Putamen (tissue), 1 donor: ENCODE measurements around the gene FICD.

Experiments
- DNase-seq: peaks from one replicate; pipeline ENCODE4 v3.0.0-alpha.2; 2016; ENCODE audit warnings: low spot score

The FICD gene

DNA sequence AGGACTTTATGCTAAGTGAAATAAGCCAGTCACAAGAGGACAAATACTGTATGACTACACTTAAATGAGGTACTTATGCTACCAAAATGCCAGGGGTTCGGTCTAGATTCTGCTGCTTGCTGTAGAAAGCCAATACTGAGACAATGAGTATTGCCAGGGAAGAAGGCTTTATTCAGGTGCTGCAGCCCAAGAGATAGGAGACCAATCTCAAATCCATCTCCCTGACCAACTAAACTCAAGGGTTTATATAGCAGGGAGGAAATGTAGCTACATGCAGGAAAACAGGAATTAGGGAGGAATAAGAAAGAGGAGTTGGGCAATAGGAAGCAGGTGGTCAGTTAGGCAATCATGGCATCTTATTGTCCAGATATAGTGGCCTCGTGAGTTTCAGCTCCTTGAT is 12.2 kb upstream of the FICD start:
- no peak for DNase-seq

DNA sequence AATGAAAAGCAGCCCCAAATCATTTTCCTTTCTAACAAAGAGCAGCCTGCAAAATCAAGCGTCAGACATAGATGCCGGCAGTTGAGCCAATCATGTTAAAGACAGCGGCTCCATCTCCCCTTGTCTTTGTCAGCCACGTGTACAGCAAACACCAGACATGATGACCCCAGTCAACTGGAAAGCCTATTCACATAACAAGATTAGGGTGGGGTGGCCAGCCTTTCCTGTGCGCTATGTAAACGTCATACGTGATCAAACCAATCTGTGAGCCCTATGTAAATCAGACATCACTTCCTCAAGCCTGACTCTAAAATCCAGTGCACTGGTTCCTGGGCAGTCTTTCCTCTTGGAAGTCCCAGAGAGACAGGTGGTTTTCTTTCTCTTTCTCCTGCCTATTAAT is 9.9 kb upstream of the FICD start:
- DNase-seq, result no peak

DNA sequence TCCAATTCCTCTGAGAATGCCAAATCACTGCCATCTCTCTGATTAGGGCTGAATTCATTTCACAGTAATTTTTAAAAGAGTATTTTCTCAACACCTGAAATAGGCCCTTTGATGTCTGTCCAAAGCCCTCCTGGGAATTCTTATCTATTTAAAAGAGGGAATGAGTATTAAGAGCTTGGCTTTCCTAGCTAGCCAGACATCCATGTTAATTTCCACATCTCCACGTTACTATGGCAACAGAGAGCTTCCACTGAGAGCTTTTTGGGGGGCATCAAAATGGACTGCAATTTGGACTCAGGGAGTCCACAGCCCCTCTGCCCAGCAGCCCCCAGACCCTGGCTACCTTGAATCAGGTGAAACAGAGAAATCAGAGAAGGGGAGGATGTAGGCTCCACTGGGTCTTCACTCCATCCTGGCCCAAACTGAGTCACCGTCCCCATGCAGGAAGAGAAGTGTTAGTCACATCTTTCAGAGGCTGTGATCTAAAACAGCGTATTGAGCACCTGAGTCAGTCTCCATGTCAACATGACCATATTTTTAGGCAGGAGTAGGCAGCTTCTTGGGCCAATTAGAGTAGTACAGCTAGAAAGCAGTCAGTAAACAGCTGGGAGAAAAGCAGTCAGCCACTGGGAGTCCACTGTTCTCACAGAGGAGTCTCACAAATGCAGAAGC is 7.0 kb upstream of the FICD start:
- no peak for DNase-seq

DNA sequence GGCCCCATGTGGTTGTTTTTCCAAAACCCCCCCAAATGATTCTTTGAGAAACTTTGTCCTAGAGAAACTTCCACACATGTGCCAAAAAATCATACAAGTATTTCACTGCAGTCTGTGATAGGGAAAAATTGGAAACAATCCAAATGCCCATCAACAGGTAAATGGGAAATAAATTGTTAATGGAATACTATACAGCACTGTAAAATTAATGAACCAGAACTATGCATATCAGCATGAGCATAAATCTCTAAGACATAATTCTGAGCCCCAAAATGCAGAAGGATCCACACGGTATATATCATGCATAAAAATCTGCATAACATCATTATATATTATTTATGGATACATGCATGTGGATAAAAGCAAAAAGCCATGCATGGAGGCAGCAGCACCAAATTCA is 5.3 kb upstream of the FICD start:
- no peak for DNase-seq

DNA sequence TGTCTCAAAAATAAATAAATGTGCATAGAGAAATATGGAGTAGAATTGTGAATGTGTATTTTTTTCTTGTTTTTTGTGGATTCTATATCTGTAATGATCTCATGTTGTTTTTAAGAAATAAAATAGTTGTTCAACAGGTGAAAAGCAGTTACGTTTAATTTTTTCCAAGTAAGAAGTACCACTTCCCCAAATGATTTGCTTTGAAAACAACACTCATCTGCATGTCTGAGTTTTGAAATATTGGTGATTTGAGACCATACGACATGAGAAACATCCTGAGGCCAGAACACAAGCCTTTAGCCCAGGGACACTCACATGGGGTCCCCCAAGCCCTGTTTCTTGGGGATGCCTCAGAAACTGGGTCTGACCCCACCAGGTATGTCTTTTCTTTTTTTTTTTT is 4.2 kb upstream of the FICD start:
- DNase-seq, result no peak

- peak; percentile 77 for DNase-seq
Measured at GRCh38 chr12:108511633-108512540, 3.2 kb upstream of the FICD start.

GRCh38 chr12:108514468-108514972 is 557 bp upstream of the FICD start:
- no peak for DNase-seq

- no peak for DNase-seq
Measured at GRCh38 chr12:108515916-108516315, 839 bp downstream of the FICD start.

- no peak for DNase-seq
Measured at GRCh38 chr12:108516511-108517275, 1.6 kb downstream of the FICD start.

- no peak for DNase-seq
Measured at GRCh38 chr12:108517288-108518100, 2.4 kb downstream of the FICD start.

- no peak for DNase-seq
Measured at GRCh38 chr12:108518101-108518715, 3.1 kb downstream of the FICD start.

DNA sequence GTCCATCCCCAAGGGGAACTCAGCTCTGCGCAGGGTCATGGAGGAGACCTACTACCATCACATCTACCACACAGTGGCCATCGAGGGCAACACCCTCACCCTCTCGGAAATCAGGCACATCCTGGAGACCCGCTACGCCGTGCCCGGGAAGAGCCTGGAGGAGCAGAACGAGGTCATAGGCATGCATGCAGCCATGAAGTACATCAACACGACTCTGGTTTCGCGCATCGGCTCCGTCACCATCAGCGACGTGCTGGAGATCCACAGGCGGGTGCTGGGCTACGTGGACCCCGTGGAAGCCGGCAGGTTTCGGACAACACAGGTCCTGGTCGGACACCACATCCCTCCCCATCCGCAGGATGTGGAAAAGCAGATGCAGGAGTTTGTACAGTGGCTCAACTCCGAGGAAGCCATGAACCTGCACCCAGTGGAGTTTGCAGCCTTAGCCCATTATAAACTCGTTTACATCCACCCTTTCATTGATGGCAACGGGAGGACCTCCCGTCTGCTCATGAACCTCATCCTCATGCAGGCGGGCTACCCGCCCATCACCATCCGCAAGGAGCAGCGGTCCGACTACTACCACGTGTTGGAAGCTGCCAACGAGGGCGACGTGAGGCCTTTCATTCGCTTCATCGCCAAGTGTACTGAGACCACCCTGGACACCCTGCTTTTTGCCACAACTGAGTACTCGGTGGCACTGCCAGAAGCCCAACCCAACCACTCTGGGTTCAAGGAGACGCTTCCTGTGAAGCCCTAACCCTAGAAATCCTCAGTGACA is 3.8 kb downstream of the FICD start:
- no peak for DNase-seq

DNA sequence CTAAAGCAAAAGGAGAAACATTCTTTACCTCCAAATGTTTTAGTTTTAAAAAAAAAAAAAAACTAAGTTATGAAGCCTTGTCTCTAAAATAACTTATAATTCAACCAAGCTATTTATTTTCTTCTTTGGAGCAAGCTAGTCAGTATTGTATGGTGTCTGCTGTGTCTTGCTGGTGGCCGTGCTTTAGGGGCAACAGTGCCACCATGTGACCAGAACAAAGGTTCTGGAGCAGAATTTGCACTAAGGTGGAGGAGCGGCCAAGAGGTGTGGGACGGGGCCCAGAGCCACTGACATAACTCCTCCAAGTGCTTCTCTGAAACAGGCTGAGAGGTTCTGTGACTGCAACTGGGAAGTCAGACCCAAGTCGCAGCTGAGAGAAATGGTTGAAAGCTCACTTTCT is 4.5 kb downstream of the FICD start:
- DNase-seq, result no peak

DNA sequence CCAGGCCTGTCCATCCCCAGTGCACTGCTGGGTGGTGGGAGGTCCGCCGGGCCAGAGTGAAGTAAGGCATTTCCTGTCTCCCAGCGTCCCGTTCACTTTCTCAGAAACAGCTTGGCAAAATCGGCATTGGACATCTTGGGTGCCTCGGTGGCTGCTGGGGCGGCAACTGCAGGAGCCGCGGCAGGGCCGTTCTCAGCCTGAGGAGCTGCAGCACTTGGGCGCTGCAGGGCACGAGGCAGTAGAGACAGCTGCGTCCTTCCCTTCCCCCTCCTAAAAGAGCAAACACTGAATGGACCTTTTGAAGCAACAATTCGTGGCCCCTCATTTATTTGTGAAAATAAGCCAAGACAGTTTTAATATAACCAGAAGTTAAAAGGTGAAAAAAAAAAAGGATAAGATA is 8.3 kb downstream of the FICD start:
- DNase-seq, result no peak

DNA sequence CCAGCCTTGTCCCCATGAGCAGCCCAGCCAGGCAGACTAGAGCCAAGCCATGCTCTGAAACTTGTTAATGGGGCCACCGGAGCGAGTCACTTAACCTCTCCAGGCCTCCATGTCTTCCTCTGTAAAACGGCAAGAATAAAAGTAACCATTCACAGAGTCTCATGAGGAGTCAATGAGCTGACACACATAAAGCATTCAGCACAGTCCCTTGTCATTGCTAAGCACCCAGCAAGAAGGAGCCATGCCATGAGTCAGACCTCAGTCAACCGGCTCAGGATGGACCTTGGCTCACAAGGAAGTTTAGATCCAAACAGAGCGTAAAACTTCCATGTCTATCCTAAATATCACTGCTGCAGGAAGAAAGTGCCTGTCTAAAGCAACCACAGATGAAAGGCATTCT is 10.6 kb downstream of the FICD start:
- no peak for DNase-seq

GRCh38 chr12:108526482-108527165 is 11.5 kb downstream of the FICD start:
- DNase-seq, result no peak

DNA sequence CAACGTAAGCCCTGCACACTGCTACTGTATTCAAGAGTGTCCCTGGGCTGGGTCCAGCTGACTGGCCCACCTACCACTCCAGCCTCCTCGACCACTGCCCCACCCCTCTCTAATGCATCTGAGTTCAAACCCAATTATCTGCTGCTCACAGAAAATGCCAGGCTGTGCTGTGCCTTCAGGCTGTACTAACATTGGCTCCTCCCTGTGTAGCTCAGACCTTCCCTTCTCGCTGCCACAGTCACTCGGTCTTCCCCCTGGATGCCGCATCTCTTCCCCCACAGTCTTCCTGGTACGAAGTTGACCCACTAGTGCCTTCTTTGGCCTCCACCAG is 12.1 kb downstream of the FICD start:
- no peak for DNase-seq

GRCh38 chr12:108530161-108530560 is 15.1 kb downstream of the FICD start:
- peak; percentile 39 for DNase-seq

DNA sequence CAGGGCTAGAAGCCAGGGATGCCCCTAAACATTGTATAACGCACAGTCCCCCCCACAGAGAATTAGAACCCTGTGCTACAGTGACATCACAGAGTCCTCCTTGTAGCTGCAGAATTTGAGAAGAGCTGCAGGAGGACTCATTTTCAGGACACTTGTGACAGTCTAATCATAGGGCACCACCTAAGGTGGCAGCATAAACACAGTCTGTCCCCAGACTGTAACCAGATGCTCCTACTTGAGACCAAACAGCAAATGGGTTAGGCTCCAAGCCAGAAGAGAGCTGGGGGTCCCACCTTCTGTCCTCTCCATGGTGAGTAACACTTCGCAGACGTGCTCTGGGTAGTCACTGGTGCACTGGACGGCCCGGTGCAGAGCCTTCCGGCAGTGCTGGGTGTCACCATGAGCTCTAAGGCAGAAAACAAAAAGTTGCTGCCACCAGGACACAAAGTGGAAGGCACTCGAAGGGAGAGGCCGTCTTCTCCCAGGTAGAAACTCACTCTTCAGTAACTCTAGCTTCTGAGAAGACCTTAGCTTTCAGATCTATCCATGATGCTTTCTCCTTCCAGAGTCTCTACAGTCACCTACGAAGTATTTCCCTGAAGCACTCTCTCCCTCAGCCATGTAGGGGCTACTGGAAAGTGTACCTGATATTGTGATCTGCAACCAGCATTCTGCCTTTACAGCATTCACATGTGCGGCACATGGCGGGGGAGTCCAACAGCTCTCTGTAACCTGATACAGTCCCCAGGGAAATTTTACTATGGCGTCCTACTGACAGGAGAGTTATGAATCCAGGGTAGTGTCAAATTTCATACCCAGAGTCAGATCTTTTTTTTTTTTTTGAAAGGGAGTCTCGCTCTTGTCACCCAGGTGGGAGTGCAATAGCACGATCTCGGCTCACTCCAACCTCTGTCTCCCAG is 17.1 kb downstream of the FICD start:
- DNase-seq, result no peak
